GM19238 (cell line): ENCODE measurements around the gene TMEM192.
"Not testable (repeated sequence)": the region's sequence is repeated elsewhere in the genome, so short reads cannot be mapped to it uniquely, and the experiment has no call there.

Experiments used
- DNase-seq: peaks from one replicate; pipeline ENCODE4 v3.0.0; 2011; ENCODE audit warnings: low spot score; ENCODE audit not compliant: insufficient read length

The TMEM192 gene

DNA sequence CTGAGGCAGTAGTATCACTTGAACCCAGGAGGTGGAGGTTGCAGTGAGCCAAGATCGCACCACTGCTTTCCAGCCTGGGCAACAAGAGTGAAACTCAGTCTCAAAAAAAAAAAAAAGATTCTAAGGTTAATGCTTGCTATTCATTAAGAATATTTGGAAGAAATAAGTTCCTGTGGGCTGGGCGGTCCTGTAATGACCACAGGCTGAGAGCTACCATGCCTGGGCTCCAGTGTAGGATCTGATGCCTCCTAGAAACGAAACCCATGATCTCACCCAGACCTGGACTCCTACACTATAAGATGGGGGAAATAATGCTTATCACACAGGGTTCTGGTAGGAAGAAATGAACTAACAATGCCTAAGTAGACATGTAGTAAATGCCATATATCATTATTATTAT lies 17.8 kb downstream of the TMEM192 start:
- no peak for DNase-seq

DNA sequence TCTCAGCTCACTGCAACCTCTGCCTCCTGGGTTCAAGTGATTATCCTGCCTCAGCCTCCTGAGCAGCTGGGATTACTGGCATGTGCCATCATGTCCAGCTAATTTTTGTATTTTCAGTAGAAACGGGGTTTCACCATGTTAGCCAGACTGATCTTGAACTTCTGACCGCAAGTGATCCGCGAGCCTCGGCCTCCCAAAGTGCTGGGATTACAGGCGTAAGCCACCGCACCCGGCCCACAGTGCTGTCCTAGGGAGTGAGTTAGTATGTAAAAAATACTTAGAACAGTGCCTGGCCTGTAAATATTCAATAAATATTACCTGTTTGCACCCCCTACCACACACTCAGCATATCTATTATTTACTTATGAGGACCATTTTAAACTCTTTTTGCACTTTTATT lies 20.5 kb downstream of the TMEM192 start:
- not testable (repeated sequence) for DNase-seq

DNA sequence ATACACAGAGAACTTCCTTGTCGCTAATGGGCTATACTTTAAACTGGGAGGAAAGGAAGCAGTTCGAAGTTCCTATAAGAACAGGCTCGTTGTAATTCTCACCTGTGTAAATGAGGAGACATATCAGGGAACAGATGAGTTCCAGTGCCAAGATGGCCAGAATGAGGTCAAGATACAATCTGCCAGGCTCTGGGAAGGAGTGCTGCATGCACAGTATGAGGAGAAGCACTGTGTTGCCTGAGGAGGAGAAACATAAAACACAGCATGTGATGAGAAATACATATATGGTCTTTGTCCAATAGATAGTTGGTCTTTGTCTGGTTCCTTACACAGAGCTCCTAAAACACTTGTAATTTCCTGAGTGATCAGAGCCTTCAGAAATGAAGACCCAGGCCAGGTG lies 24.3 kb downstream of the TMEM192 start:
- DNase-seq = no peak

DNA sequence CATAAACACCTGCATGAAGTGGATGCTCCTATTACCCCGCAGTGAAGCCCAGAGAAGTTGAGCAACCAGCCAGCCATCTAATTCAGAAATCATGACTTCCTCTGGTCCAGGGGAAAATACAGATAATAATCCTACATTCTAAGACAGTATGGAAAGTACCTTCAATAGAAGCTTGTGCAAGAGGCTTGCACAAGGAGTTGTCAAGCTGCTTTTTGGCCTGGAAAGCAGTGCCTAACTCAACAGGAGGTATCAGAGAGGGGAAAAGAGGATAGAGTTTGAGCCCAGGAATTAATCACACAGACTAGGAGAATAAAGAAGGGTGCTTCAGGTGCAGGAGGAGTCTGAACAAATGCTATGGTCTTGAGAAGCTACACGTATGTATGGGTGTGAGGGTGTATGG lies 26.7 kb downstream of the TMEM192 start:
- no peak for DNase-seq

DNA sequence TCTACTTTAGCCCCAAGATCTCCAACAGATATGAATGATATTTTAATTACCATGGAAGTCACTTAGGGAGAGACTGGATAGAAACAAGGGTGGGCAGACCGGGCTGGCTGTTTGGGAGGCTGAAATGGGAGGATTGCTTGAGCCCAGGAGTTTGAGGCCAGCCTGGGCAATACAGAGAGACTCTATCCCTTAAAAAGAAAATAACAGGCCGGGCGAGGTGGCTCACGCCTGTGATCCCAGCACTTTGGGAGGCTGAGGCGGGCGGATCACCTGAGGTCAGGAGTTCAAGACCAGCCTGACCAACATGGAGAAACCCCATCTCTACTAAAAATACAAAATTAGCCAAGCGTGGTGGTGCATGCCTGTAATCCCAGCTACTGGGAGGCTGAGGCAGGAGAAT lies 27.9 kb downstream of the TMEM192 start:
- not testable (repeated sequence) for DNase-seq

DNA sequence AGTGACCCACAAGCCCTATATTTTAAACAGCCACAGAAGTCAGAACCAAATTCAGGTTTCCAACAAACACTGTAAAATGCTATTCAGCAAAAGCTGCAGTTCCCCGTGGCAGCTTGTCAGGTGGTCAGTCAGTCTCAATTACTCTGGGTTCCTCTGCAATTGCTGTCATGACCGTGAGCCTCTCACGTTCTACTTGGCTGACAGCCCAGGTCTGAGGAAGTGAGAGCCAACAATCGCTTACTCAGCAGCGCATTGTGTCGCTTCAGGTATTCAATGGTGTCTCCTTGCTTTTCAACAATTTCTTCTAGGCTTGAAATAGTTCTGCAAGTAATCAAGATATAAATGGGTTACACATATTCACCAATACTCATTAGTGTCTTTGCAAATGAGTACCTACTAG lies 33.2 kb downstream of the TMEM192 start:
- DNase-seq = no peak

DNA sequence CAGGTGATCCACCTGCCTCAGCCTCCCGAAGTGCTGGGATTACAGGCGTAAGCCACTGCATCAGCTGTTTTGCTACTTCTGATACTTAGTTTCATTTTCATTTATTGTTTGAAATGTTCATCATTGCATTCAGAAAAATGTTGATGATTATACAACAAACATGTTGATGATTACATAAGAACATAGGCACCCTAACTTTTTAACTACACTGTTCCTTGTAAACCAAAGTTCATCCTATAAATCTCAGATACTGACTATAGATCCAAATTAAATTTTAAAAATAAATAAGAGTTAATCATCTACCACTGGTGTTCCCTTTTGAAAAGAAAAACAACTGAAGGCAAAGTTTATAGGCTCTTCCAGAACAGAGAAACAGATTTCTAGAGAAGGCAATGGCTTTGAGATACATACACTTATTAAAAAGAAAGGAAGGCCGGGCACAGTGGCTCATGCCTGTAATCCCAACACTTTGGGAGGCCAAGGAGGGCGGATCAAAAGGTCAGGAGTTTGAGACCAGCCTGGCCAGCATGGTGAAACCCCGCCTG lies 35.6 kb downstream of the TMEM192 start:
- no peak for DNase-seq

DNA sequence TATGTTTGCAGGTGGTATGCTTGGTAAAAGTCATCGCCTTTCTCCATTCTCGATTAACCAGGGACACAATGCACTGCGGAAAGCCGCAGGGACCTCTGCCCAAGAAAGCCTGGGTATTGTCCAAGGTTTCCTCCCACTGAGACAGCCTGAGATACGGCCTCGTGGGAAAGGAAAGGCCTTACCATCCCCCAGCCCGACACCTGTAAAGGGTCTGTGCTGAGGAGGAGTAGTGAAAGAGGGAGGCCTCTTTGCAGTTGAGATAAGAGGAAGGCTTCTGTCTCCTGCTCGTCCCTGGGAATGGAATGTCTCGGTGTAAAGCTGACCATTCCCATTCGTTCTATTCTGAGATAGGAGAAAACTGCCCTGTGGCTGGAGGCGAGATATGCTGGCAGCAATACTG lies 39.3 kb downstream of the TMEM192 start:
- DNase-seq = not testable (repeated sequence)

DNA sequence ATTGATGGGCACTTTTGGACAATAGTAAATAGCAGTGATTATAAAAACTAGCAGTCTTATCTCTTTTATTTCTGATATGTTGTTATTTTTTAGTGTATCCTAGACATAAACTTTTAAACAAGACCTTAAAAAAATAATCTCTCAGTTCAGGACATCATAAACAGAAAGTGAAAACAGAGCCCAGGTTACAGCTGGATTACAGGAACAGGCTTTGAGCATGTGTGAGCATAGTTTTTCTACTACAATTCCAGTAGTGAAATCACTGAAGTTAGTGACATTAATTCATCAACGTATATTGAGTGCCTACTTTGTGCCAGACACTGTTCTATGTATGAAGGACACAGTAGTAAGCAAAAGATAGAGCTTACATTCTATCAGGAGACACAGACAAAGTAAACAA lies 42.1 kb downstream of the TMEM192 start:
- DNase-seq = no peak

DNA sequence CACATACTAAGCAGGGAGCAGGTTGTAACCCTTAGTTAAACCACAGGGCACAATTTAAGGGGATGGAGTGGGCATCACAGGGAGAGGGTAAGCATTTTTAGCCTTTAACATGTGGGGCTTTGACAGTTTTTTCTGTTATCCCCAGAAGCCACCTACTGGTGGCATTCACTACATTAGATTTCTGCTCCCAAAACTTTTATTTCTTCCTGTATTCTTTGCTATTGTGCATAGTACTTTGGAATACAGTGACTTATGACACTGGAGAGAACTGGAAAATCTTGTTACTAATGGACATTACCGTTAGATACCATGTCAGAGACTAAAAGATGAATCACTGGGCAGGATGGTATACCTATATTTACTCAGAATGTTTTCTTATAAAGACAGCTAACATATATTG lies 51.7 kb downstream of the TMEM192 start:
- DNase-seq = no peak

DNA sequence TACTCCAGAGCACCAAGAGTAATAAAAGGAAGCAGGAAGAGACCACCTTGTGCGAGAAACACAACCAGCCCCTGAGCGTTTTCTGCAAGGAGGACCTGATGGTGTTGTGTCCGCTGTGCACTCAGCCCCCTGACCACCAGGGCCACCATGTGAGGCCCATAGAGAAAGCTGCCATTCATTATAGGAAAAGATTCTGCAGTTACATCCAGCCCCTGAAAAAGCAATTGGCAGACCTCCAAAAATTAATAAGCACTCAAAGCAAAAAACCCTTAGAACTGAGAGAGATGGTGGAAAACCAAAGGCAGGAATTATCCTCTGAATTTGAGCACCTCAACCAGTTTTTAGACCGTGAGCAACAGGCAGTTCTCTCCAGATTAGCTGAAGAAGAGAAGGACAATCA lies 53.3 kb downstream of the TMEM192 start:
- DNase-seq = no peak

DNA sequence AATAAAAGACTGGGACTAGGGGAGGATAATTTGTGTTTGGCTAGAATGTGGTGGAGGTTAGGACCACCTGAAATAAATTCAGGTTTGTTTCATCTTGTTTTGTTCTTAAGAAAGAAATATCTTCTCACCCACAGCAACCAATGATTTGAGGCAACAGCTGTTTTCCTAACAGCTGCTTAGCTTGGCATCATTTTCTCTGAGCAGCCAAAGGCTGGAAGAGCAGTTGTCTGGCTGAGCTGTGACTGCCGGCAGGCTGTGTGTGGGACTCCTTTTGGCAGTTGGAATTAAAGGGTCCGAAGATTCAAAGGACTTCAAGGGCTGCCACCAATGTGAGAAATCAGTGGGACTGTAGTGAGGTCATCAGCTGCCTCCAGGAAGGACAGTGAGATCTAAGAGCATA lies 54.0 kb downstream of the TMEM192 start:
- no peak for DNase-seq

DNA sequence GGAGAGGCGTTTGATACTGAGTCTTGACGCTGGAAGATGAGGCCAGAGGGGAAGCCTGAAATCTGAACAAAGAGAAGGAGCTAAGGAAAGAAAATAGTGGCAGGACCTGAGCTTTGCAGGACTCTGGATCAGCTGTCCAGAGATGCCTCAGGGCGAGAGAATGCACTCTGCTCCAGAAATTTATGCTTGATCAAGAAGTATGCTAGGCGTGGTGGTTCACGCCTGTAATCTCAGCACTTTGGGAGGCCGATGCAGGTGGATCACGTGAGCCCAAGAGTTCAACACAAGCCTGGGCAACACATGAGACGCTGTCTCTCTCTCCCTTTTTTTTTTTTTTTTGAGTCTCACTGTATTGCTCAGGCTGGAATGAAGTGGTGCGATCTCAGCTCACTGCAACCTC lies 57.1 kb downstream of the TMEM192 start:
- no peak for DNase-seq

DNA sequence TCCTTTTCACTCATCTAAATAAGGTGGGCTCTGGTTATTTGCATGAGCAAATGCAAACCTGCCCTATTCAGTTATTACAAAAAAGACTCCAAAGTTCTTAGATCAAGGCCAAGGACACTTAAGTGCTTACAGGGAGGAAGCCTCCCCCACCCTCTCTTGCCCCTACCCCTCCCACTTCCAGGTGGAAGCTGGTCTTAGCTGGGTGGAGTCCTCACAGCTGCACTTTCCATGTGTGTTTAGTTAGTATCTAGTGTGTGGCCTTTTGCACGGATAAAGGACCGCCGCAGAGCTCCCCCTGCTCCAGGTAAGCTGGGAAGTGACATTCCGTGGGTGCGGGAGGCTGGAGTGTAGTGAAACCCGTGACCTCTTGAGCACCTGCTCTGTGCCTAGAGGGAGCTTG lies 59.0 kb downstream of the TMEM192 start, which contains the start of gene TRIM75:
Gene TRIM75, plus strand, starts transcription at position 222 of the 400 bp plus-strand sequence. CDS start 5,282 bp downstream, outside the sequence.
- no peak for DNase-seq

DNA sequence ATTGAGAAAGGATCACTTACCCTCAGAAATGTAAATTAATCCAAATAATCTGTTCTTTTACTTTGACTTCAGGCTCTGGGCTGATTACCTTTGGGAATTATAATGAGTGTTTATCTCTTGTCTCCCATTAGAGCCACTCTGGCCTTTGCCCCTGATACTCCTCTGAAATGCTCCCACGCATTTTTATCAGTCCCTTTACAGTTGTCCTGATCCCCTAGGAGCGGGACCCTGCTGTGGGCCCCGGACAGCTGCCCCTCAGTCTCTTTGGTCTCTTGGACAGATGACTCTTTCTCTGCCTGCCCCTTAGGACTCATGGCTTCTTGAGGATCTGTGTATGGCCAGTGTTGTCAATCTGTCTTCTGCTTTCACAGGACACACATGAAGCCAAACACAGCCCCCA lies 60.0 kb downstream of the TMEM192 start:
- DNase-seq = no peak

DNA sequence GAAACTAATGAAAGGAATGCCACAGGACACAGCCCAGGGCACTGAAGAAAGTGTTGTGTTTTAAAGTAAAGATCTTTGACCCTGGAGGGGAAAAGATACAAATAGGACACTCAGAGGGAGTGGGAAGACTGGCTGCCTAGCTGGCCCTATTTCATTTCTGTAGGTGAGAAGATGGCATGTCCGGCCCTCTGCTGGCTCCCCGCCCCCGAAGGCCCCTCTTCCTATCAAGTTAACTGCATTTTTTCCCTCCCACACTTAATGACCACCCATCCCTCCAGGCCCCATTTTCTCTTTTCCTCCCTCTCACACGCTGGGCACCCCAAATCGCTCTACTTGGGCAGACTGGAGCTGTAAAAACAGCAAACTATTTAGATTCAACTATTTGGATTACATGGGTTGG lies 64.5 kb downstream of the TMEM192 start:
- DNase-seq = no peak

DNA sequence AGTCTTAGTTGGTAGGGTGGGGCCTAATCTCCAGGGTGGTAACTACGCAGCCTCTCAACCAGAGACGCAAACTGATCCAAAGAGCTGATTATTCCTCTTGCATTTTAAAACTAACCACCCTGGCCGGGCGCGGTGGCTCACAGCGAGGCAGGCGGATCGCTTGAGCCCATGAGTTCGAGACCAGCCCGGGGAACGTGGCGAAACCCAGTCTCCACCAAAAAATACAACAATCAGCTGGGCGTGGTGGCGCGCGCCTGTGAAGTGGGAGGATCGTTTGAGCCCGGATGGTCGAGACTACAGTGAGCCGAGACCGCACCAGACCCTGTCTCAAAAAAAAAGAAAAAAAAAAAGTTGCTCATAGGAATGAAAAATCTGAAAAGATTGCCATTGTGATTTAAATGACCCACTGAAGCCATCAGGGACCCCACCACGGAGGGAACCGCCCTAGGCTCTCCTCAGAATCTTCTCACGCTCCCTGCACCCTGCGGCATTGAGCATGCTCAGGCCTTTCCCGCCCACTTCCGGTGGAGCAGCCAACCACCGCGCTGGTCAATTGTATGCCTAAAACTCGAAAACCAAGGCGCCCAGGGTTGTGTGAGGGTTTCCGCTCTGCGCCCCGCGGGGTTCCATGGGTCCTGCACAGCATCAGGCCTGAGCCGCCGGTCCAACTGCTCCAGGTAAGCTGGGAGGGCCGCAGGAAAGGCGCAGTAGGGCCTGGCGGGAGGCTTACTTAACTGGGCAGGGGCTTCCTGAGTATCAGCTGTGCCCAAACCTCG lies 81.0 kb downstream of the TMEM192 start, which contains the start of gene TRIM60:
Gene TRIM60, plus strand, starts transcription at position 564 of the 776 bp plus-strand sequence. CDS start 8,074 bp downstream, outside the sequence.
- DNase-seq = no peak

DNA sequence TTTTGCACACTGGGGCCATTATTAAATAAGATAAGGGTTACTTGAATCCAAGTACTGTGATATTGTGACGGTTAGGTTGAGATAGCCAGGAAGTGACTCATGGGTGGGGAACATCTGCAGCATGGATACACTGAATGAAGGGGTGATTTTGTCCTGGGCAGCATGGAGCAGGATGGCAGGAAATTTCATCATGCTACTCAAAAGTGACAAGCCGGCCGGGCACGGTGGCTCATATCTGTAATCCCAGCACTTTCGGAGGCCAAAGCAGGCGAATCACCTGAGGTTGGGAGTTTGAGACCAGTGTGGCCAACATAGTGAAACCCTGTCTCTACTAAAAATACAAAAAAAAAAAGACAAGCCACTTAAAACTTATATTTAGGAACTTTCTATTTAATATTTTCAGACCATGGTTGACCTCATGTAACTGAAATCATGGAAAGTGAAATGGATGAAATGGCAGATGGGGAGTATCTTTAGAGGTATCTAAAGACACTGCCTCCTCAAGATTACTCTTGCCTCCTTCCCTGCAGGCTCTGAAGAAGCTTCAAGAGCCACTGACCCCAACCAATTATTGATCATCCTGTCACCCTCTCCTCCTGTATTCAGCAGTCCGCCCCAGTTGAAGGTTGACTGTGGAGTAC lies 84.8 kb downstream of the TMEM192 start:
- no peak for DNase-seq

DNA sequence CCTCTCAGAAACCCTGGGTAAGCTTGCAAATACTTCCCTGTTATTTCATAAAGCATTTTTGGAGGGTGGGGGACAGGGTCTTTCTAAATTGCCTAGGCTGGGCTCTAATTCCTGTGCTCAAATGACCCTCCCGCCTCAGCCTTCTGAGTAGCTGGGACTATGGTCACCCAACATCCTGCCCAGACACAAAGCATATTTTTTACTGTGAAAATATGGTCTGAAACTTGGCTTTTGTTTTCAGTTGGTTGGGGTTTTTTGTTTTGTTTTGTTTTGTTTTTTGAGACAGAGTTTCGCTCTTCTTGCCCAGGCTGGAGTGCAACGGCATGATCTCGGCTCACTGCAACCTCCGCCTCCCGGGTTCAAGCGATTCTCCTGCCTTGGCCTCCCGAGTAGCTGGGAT lies 86.9 kb downstream of the TMEM192 start:
- DNase-seq = not testable (repeated sequence)
